ENCODE results near the gene LAMA3. TPM values are rescaled to one million over a fixed set of nuclear protein-coding genes. Genes with fewer than 3 reads are reported as not detected.

Gene LAMA3
- polyA plus RNA-seq, 1 donor from 2014 or later: 3.4 TPM

DNA sequence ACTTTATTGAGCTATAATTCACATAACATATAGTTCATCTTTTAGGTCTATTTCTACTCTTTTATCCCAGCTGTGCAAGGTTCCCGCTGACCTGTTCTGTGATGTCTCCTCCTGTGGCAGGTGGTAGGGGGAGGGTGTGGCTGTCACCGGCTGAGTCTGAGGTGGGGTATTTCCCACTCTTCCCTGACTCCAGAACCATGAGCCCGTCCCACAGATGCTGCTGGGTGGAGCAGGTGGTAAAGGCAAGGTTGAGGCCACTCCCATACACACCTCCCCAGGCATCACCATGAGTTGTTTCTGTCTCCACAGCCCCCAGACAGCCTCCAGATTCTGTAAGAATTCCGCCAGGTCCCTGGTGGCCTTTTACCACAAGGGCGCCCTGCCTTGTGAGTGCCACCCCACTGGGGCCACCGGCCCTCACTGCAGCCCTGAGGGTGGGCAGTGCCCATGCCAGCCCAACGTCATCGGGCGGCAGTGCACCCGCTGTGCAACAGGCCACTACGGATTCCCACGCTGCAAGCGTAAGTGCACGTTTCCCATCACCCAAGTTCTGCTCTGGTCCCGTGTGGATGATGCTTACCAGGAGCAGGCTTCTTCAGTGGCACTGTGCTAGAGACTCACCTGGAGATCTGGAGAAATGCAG, 156.9 kb downstream of the LAMA3 start:
- Histone ChIP-seq H3K79me2 (replicated peaks; ENCODE audit: insufficient read depth, low read length) (no peaks in the 10 kb centered on the region), H3F3A (ENCODE audit: insufficient read depth, low read length, poor library complexity, severe bottlenecking) (no peaks in the 10 kb centered on the region), H3K27me3 (ENCODE audit: insufficient read depth, low read depth, low read length) (no peaks in the 10 kb centered on the region), H3K4me3 (ENCODE audit: low read length) (no peak overlapping the region), H3K4me2 (ENCODE audit: low read length) (no peak overlapping the region), H3K36me3 (ENCODE audit: insufficient read depth, low read length) (no peaks in the 10 kb centered on the region), H3K9me2 (ENCODE audit: insufficient read depth, low read length) (no peaks in the 10 kb centered on the region), H3K27ac (ENCODE audit: low read length) (no peak overlapping the region), H2AFZ (ENCODE audit: low read depth, low read length) (no peak overlapping the region), H3K9me3 (ENCODE audit: low read length) (no peaks in the 10 kb centered on the region), H3K9ac (ENCODE audit: low read length) (no peak overlapping the region), H4K20me1 (ENCODE audit: insufficient read depth) (no peaks in the 10 kb centered on the region)
- TF ChIP-seq RAD21 (conservative IDR thresholded peaks at IDR 0.05) (no peak), TAF1 (IDR thresholded peaks at IDR 0.05; ENCODE audit: low read depth) (no peak), EP300 (conservative IDR thresholded peaks at IDR 0.05; ENCODE audit: poor library complexity, severe bottlenecking) (no peak), SMC3 (conservative IDR thresholded peaks at IDR 0.05; ENCODE audit: poor library complexity) (no peak), MXI1 (conservative IDR thresholded peaks at IDR 0.05; ENCODE audit: poor library complexity, severe bottlenecking) (no peak), POLR2AphosphoS5 (IDR thresholded peaks at IDR 0.05) (no peak), EZH2 (IDR thresholded peaks at IDR 0.05; ENCODE audit: borderline replicate concordance, insufficient read depth, low read length, poor library complexity, severe bottlenecking) (no peak)
- TF ChIP-seq, protein P1, sequence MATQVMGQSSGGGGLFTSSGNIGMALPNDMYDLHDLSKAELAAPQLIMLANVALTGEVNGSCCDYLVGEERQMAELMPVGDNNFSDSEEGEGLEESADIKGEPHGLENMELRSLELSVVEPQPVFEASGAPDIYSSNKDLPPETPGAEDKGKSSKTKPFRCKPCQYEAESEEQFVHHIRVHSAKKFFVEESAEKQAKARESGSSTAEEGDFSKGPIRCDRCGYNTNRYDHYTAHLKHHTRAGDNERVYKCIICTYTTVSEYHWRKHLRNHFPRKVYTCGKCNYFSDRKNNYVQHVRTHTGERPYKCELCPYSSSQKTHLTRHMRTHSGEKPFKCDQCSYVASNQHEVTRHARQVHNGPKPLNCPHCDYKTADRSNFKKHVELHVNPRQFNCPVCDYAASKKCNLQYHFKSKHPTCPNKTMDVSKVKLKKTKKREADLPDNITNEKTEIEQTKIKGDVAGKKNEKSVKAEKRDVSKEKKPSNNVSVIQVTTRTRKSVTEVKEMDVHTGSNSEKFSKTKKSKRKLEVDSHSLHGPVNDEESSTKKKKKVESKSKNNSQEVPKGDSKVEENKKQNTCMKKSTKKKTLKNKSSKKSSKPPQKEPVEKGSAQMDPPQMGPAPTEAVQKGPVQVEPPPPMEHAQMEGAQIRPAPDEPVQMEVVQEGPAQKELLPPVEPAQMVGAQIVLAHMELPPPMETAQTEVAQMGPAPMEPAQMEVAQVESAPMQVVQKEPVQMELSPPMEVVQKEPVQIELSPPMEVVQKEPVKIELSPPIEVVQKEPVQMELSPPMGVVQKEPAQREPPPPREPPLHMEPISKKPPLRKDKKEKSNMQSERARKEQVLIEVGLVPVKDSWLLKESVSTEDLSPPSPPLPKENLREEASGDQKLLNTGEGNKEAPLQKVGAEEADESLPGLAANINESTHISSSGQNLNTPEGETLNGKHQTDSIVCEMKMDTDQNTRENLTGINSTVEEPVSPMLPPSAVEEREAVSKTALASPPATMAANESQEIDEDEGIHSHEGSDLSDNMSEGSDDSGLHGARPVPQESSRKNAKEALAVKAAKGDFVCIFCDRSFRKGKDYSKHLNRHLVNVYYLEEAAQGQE (IDR thresholded peaks at IDR 0.05; ENCODE audit: borderline replicate concordance): no peak
- TF ChIP-seq, protein P2, sequence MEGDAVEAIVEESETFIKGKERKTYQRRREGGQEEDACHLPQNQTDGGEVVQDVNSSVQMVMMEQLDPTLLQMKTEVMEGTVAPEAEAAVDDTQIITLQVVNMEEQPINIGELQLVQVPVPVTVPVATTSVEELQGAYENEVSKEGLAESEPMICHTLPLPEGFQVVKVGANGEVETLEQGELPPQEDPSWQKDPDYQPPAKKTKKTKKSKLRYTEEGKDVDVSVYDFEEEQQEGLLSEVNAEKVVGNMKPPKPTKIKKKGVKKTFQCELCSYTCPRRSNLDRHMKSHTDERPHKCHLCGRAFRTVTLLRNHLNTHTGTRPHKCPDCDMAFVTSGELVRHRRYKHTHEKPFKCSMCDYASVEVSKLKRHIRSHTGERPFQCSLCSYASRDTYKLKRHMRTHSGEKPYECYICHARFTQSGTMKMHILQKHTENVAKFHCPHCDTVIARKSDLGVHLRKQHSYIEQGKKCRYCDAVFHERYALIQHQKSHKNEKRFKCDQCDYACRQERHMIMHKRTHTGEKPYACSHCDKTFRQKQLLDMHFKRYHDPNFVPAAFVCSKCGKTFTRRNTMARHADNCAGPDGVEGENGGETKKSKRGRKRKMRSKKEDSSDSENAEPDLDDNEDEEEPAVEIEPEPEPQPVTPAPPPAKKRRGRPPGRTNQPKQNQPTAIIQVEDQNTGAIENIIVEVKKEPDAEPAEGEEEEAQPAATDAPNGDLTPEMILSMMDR (IDR thresholded peaks at IDR 0.05; ENCODE audit: poor library complexity, severe bottlenecking): no peak

DNA sequence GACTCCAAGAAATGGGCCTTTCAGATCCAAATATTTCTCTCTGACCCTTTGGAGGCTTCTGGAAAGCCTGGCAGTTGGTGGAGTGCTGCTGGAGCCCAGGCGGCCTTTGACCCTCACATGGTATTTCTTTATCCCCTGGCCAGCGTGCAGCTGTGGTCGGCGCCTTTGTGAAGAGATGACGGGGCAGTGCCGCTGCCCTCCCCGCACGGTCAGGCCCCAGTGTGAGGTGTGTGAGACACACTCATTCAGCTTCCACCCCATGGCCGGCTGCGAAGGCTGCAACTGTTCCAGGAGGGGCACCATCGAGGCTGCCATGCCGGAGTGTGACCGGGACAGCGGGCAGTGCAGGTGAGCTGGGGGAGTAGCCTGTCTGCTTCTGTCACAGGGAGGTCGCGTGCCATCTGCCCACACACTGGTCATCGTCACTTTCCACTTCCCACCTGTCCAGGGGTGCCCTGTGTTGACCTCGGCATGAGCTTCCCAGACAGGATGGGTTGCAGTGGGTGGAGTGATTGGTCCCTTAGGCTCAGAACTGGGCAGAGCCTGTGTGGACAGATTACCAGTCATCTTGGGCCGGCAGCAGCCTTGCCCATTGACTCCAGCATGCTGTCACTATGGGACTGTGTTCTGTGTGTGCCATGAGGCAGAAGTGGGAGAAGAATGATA, 158.2 kb downstream of the LAMA3 start:
- Histone ChIP-seq H3K9me2 (ENCODE audit: insufficient read depth, low read length) (no peaks in the 10 kb centered on the region), H3K27me3 (ENCODE audit: insufficient read depth, low read depth, low read length) (no peaks in the 10 kb centered on the region), H3K9ac (ENCODE audit: low read length) (no peak overlapping the region), H3K9me3 (ENCODE audit: low read length) (no peaks in the 10 kb centered on the region), H3F3A (ENCODE audit: insufficient read depth, low read length, poor library complexity, severe bottlenecking) (no peaks in the 10 kb centered on the region), H3K79me2 (replicated peaks; ENCODE audit: insufficient read depth, low read length) (no peaks in the 10 kb centered on the region), H3K36me3 (ENCODE audit: insufficient read depth, low read length) (no peaks in the 10 kb centered on the region), H3K4me2 (ENCODE audit: low read length) (no peak overlapping the region), H4K20me1 (ENCODE audit: insufficient read depth) (no peaks in the 10 kb centered on the region), H3K27ac (ENCODE audit: low read length) (no peak overlapping the region), H3K4me3 (ENCODE audit: low read length) (no peak overlapping the region), H2AFZ (ENCODE audit: low read depth, low read length) (no peak overlapping the region)
- no peak for TF ChIP-seq EP300 (conservative IDR thresholded peaks at IDR 0.05; ENCODE audit: poor library complexity, severe bottlenecking)
- no peak for TF ChIP-seq TAF1 (IDR thresholded peaks at IDR 0.05; ENCODE audit: low read depth)
- no peak for TF ChIP-seq POLR2AphosphoS5 (IDR thresholded peaks at IDR 0.05)
- TF ChIP-seq RAD21 (conservative IDR thresholded peaks at IDR 0.05): no peak
- TF ChIP-seq MXI1 (conservative IDR thresholded peaks at IDR 0.05; ENCODE audit: poor library complexity, severe bottlenecking): no peak
- TF ChIP-seq, protein P1 (IDR thresholded peaks at IDR 0.05; ENCODE audit: borderline replicate concordance): no peak
- TF ChIP-seq, protein P2 (IDR thresholded peaks at IDR 0.05; ENCODE audit: poor library complexity, severe bottlenecking): no peak
- no peak for TF ChIP-seq EZH2 (IDR thresholded peaks at IDR 0.05; ENCODE audit: borderline replicate concordance, insufficient read depth, low read length, poor library complexity, severe bottlenecking)
- no peak for TF ChIP-seq SMC3 (conservative IDR thresholded peaks at IDR 0.05; ENCODE audit: poor library complexity)
